GM19324 (cell line): ENCODE results near the gene SIAH2.

Source experiments
- ATAC-seq: cut with Tn5 transposase; IDR thresholded peaks from one replicate; pipeline ENCODE4 v1.9.1; 2021; ENCODE audit warnings: mild to moderate bottlenecking, moderate library complexity; ENCODE audit not compliant: unreplicated experiment, low FRiP score

SIAH2 gene

GRCh38 chr3:150775001-150775599 lies 12.1 kb upstream of the SIAH2 start:
- ATAC-seq, result no peak

- no peak for ATAC-seq
Measured at GRCh38 chr3:150773616-150774192, 10.7 kb upstream of the SIAH2 start.

GRCh38 chr3:150771600-150771999 lies 8.6 kb upstream of the SIAH2 start:
- ATAC-seq, result no peak

GRCh38 chr3:150770681-150771080 lies 7.7 kb upstream of the SIAH2 start:
- no peak for ATAC-seq

- ATAC-seq, result no peak
Measured at GRCh38 chr3:150766742-150767141, 3.8 kb upstream of the SIAH2 start.

GRCh38 chr3:150765949-150766720 lies 3.2 kb upstream of the SIAH2 start:
- ATAC-seq, result peak; percentile 21

GRCh38 chr3:150764967-150765366 lies 2.0 kb upstream of the SIAH2 start:
- no peak for ATAC-seq

- ATAC-seq, result no peak
Measured at GRCh38 chr3:150764566-150764965, 1.6 kb upstream of the SIAH2 start.

GRCh38 chr3:150763841-150764483 lies 993 bp upstream of the SIAH2 start:
- peak; percentile 13 for ATAC-seq

- peak; percentile 3 for ATAC-seq
Measured at GRCh38 chr3:150762662-150763121, 277 bp downstream of the SIAH2 start.

GRCh38 chr3:150761831-150762661 lies 923 bp downstream of the SIAH2 start:
- ATAC-seq, result no peak

GRCh38 chr3:150760431-150761200 lies 2.4 kb downstream of the SIAH2 start:
- ATAC-seq, result no peak

- no peak for ATAC-seq
Measured at GRCh38 chr3:150759947-150760346, 3.0 kb downstream of the SIAH2 start.

GRCh38 chr3:150759319-150759718 lies 3.6 kb downstream of the SIAH2 start:
- ATAC-seq, result no peak

GRCh38 chr3:150757768-150758167 lies 5.2 kb downstream of the SIAH2 start:
- no peak for ATAC-seq

GRCh38 chr3:150757364-150757763 lies 5.6 kb downstream of the SIAH2 start:
- no peak for ATAC-seq

- no peak for ATAC-seq
Measured at GRCh38 chr3:150756491-150757059, 6.4 kb downstream of the SIAH2 start.

- no peak for ATAC-seq
Measured at GRCh38 chr3:150755902-150756301, 7.1 kb downstream of the SIAH2 start.

- ATAC-seq, result no peak
Measured at GRCh38 chr3:150754896-150755295, 8.1 kb downstream of the SIAH2 start.
